ENCODE measurements around the gene MAEA. TPM values are rescaled to one million over a fixed set of nuclear protein-coding genes. Genes with fewer than 3 reads are reported as not detected.
A peak's percentile ranks its signal among the peaks of the same experiment; 100 is the strongest.

Gene MAEA
- total and polyA plus RNA-seq, 10 of the 15 experiments (the other 5 are each of a cell fraction or from before 2014, with no cell fraction given) = 3.6 to 67.1 (median 54.6) TPM

DNA sequence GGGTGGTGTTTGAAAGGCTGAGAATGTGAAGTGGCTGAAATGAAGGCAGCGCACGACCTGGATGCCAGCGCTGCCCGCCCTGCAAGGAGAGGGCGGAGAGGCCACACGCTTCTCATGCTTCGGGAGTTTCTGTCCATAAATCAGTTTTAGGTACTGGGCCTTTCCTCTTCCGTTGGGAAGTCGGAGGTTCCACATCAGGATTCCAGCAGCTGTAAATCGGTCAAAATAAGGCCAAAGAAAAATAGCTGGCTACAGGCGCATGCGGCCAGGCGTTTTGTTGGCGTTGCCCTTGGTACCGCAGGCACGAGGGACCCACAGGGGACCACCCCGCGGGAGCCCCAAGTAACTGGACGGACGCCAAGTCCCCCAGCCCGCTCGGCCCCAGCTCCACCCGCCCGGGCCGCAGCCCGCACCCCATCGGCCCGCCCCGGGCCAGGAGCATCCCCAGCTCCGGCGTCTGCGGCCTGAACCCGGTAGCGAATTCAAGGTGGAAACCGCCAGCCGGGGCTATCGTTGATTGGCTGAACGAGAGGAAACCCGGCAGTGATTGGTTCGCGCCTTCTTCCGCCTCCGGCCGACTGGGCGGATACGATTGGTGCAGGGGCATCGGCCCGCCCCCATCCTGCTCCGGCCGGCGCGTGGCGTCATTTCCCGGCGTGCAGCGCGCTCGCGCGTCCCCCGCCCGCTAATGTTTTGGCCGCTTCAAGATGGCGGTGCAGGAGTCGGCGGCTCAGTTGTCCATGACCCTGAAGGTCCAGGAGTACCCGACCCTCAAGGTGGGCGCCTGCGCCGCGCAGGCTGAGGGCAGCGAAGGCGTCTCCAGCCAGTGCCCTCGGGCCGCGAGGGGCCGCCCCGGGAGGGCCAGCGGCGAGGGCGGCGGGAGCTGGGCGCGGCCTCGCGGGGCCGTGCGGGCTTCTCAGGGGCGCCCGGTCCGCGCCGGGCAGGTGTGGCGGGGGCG, at the start of gene MAEA (continued):
- peak; percentile 89 for TF ChIP-seq ZBTB40 (IDR thresholded peaks at IDR 0.05; ENCODE audit: borderline replicate concordance)
- TF ChIP-seq EZH2 (IDR thresholded peaks at IDR 0.05; ENCODE audit: borderline replicate concordance, control insufficient read depth, low read depth, low read length) = no peak
- peak in 1 of 2 experiments; percentile 30; a peak in 2 of 4 replicates for TF ChIP-seq BHLHE40 (IDR thresholded peaks at IDR 0.05; ENCODE audit: borderline replicate concordance in 1 of 2, low read depth in 2 of 2, low read length in 1 of 2)
- peak; percentile 83 for TF ChIP-seq E4F1 (IDR thresholded peaks at IDR 0.05; ENCODE audit: borderline replicate concordance, partially characterized antibody)
- peak; percentile 61; the same call in 1 of the 2 replicates for TF ChIP-seq RFX5 (IDR thresholded peaks at IDR 0.05; ENCODE audit: low read depth, low read length)
- TF ChIP-seq RCOR1 (conservative IDR thresholded peaks at IDR 0.05; ENCODE audit: low read depth, low read length) = no peak
- TF ChIP-seq SPI1 (IDR thresholded peaks at IDR 0.05; ENCODE audit: borderline replicate concordance, insufficient read depth, low read depth, low read length) = no peak
- no peak for TF ChIP-seq TARDBP (IDR thresholded peaks at IDR 0.05; ENCODE audit: borderline replicate concordance)
- no peak for TF ChIP-seq MTA2 (IDR thresholded peaks at IDR 0.05; ENCODE audit: low read depth)
- TF ChIP-seq SP1 (IDR thresholded peaks at IDR 0.05; ENCODE audit: low read depth, low read length) = peak; percentile 97
- peak; percentile 32; the same call in 1 of the 2 replicates for TF ChIP-seq HCFC1 (IDR thresholded peaks at IDR 0.05; ENCODE audit: low read length)
- TF ChIP-seq MTA3 (IDR thresholded peaks at IDR 0.05; ENCODE audit: borderline replicate concordance, low read length) = no peak
- no peak for TF ChIP-seq BRCA1 (IDR thresholded peaks at IDR 0.05; ENCODE audit: low read depth, low read length)
- TF ChIP-seq YBX1 (IDR thresholded peaks at IDR 0.05) = no peak
- TF ChIP-seq SIN3A (IDR thresholded peaks at IDR 0.05; ENCODE audit: low read depth, low read length) = peak; percentile 95
- TF ChIP-seq STAT3 (IDR thresholded peaks at IDR 0.05; ENCODE audit: low read depth, low read length) = no peak
- TF ChIP-seq DPF2 (IDR thresholded peaks at IDR 0.05) = peak; percentile 32; the same call in 1 of the 2 replicates
- TF ChIP-seq NFXL1 (IDR thresholded peaks at IDR 0.05; ENCODE audit: borderline replicate concordance) = no peak
- peak; percentile 87 for TF ChIP-seq CREM (IDR thresholded peaks at IDR 0.05; ENCODE audit: low read depth)
- 0 out of 2 replicates have a peak, but pooled peaks have one; percentile 17 for TF ChIP-seq REST (IDR thresholded peaks at IDR 0.05; ENCODE audit: low read depth, low read length)

Data from GM12878 (cell line).